GM18867 (cell line): ENCODE results near the gene CD74.
"Not testable (repeated sequence)": the region's sequence is repeated elsewhere in the genome, so short reads cannot be mapped to it uniquely, and the experiment has no call there.

Source experiments
- ATAC-seq: cut with Tn5 transposase; IDR thresholded peaks from one replicate; pipeline ENCODE4 v1.9.1; 2021; ENCODE audit warnings: mild to moderate bottlenecking, moderate library complexity; ENCODE audit not compliant: unreplicated experiment

Gene CD74

GRCh38 chr5:150412319-150413175 is at the start of gene CD74:
Gene CD74 (minus strand): TSS chr5:150412910. CDS start chr5:150412749, 161 bp downstream.
- ATAC-seq, result peak; percentile 73

GRCh38 chr5:150461231-150461630 is 48.5 kb upstream of the CD74 start:
- ATAC-seq, result peak; percentile 88

- ATAC-seq, result no peak
Observed at GRCh38 chr5:150460781-150461180, 48.1 kb upstream of the CD74 start.

GRCh38 chr5:150458802-150459557 is 46.3 kb upstream of the CD74 start:
- peak; percentile 76 for ATAC-seq

- no peak for ATAC-seq
Observed at GRCh38 chr5:150457562-150458240, 45.0 kb upstream of the CD74 start.

- no peak for ATAC-seq
Observed at GRCh38 chr5:150457121-150457520, 44.4 kb upstream of the CD74 start.

GRCh38 chr5:150454492-150455229 is 42.0 kb upstream of the CD74 start:
- no peak for ATAC-seq

GRCh38 chr5:150454027-150454426 is 41.3 kb upstream of the CD74 start:
- ATAC-seq, result not testable (repeated sequence)

- ATAC-seq, result no peak
Observed at GRCh38 chr5:150452914-150453313, 40.2 kb upstream of the CD74 start.

GRCh38 chr5:150451594-150451993 is 38.9 kb upstream of the CD74 start:
- no peak for ATAC-seq

- ATAC-seq, result peak; percentile 87
Observed at GRCh38 chr5:150449517-150450339, 37.0 kb upstream of the CD74 start, which contains the start of gene RPS14. Gene RPS14 (minus strand): TSS chr5:150449739. CDS start chr5:150447733, 2,006 bp downstream.

- peak; percentile 35 for ATAC-seq
Observed at GRCh38 chr5:150448952-150449516, 36.3 kb upstream of the CD74 start.

GRCh38 chr5:150448334-150448733 is 35.6 kb upstream of the CD74 start:
- ATAC-seq, result no peak

- ATAC-seq, result no peak
Observed at GRCh38 chr5:150447188-150447587, 34.5 kb upstream of the CD74 start.

- ATAC-seq, result no peak
Observed at GRCh38 chr5:150446583-150446982, 33.9 kb upstream of the CD74 start.

- no peak for ATAC-seq
Observed at GRCh38 chr5:150446088-150446487, 33.4 kb upstream of the CD74 start.

GRCh38 chr5:150444770-150445169 is 32.1 kb upstream of the CD74 start:
- ATAC-seq, result no peak

GRCh38 chr5:150443242-150444075 is 30.7 kb upstream of the CD74 start:
- ATAC-seq, result no peak

GRCh38 chr5:150442699-150443080 is 30.0 kb upstream of the CD74 start:
- ATAC-seq, result no peak
